ENCODE results near the gene ZNF451.
A peak's percentile ranks its signal among the peaks of the same experiment; 100 is the strongest.
"Not testable (repeated sequence)": the region's sequence is repeated elsewhere in the genome, so short reads cannot be mapped to it uniquely, and the experiment has no call there.

The ZNF451 gene

GRCh38 chr6:57090458-57091067 lies 575 bp downstream of the ZNF451 start:
- not testable (repeated sequence) for DNase-seq (ENCODE audit: low read depth, low spot score)

GRCh38 chr6:57091375-57091774 lies 1.4 kb downstream of the ZNF451 start:
- H3K27ac ChIP-seq; DNase-seq (ENCODE audit: low read depth, low spot score): not testable (repeated sequence)

More at GRCh38 chr6:57090458-57091067, 575 bp downstream of the ZNF451 start:
- H3K27ac ChIP-seq, result peak overlapping the region; percentile 75

- no peak for DNase-seq (ENCODE audit: low read depth, low spot score)
- H3K27ac ChIP-seq, result no peak overlapping the region
Observed at GRCh38 chr6:57094689-57095088, 4.7 kb downstream of the ZNF451 start.

- no peak for DNase-seq (ENCODE audit: low read depth, low spot score)
- peak overlapping the region; percentile 22 for H3K27ac ChIP-seq
Observed at GRCh38 chr6:57097596-57097995, 7.6 kb downstream of the ZNF451 start.

GRCh38 chr6:57102976-57103375 lies 13.0 kb downstream of the ZNF451 start:
- H3K27ac ChIP-seq, result no peak overlapping the region
- no peak for DNase-seq (ENCODE audit: low read depth, low spot score)

GRCh38 chr6:57104336-57104735 lies 14.3 kb downstream of the ZNF451 start:
- no peak overlapping the region for H3K27ac ChIP-seq
- no peak for DNase-seq (ENCODE audit: low read depth, low spot score)

- H3K27ac ChIP-seq, result no peak overlapping the region
- no peak for DNase-seq (ENCODE audit: low read depth, low spot score)
Observed at GRCh38 chr6:57106990-57107389, 17.0 kb downstream of the ZNF451 start.

- no peak for DNase-seq (ENCODE audit: low read depth, low spot score)
Observed at GRCh38 chr6:57108691-57109090, 18.7 kb downstream of the ZNF451 start.

GRCh38 chr6:57109880-57110279 lies 19.9 kb downstream of the ZNF451 start:
- H3K27ac ChIP-seq, result no peak overlapping the region
- no peak for DNase-seq (ENCODE audit: low read depth, low spot score)

More at GRCh38 chr6:57108691-57109090, 18.7 kb downstream of the ZNF451 start:
- H3K27ac ChIP-seq, result no peak overlapping the region

GRCh38 chr6:57113105-57113504 lies 23.1 kb downstream of the ZNF451 start:
- no peak for DNase-seq (ENCODE audit: low read depth, low spot score)
- no peak overlapping the region for H3K27ac ChIP-seq

GRCh38 chr6:57116776-57117175 lies 26.8 kb downstream of the ZNF451 start:
- DNase-seq (ENCODE audit: low read depth, low spot score), result no peak
- no peak overlapping the region for H3K27ac ChIP-seq

GRCh38 chr6:57117796-57118195 lies 27.8 kb downstream of the ZNF451 start:
- no peak overlapping the region for H3K27ac ChIP-seq
- no peak for DNase-seq (ENCODE audit: low read depth, low spot score)

GRCh38 chr6:57123111-57123510 lies 33.1 kb downstream of the ZNF451 start:
- H3K27ac ChIP-seq, result no peak overlapping the region
- DNase-seq (ENCODE audit: low read depth, low spot score), result no peak

- DNase-seq (ENCODE audit: low read depth, low spot score), result no peak
- H3K27ac ChIP-seq, result no peak overlapping the region
Observed at GRCh38 chr6:57127763-57128162, 37.8 kb downstream of the ZNF451 start.

- H3K27ac ChIP-seq, result no peak overlapping the region
- DNase-seq (ENCODE audit: low read depth, low spot score), result no peak
Observed at GRCh38 chr6:57130661-57131177, 40.7 kb downstream of the ZNF451 start.

GRCh38 chr6:57134954-57135353 lies 45.0 kb downstream of the ZNF451 start:
- no peak for DNase-seq (ENCODE audit: low read depth, low spot score)
- H3K27ac ChIP-seq, result no peak overlapping the region

- DNase-seq (ENCODE audit: low read depth, low spot score), result no peak
- H3K27ac ChIP-seq, result no peak overlapping the region
Observed at GRCh38 chr6:57135885-57136284, 45.9 kb downstream of the ZNF451 start.

GRCh38 chr6:57137350-57137749 lies 47.4 kb downstream of the ZNF451 start:
- DNase-seq (ENCODE audit: low read depth, low spot score), result no peak

GRCh38 chr6:57138026-57138425 lies 48.0 kb downstream of the ZNF451 start:
- no peak overlapping the region for H3K27ac ChIP-seq
- DNase-seq (ENCODE audit: low read depth, low spot score), result no peak

More at GRCh38 chr6:57137350-57137749, 47.4 kb downstream of the ZNF451 start:
- H3K27ac ChIP-seq, result no peak overlapping the region

GRCh38 chr6:57141451-57142177 lies 51.6 kb downstream of the ZNF451 start:
- DNase-seq (ENCODE audit: low read depth, low spot score), result no peak
- no peak overlapping the region for H3K27ac ChIP-seq

GRCh38 chr6:57142178-57142525 lies 52.2 kb downstream of the ZNF451 start:
- DNase-seq (ENCODE audit: low read depth, low spot score), result no peak
- H3K27ac ChIP-seq, result no peak overlapping the region

- no peak for DNase-seq (ENCODE audit: low read depth, low spot score)
- H3K27ac ChIP-seq, result no peak overlapping the region
Observed at GRCh38 chr6:57143690-57144089, 53.7 kb downstream of the ZNF451 start.

Data from epithelial cell of prostate (primary cell).